ENCODE measurements around the gene ZNF142. TPM values are rescaled to one million over a fixed set of nuclear protein-coding genes. Genes with fewer than 3 reads are reported as not detected.

ZNF142 gene
- total RNA-seq, 1 experiment from 2014 or later: 31.3 TPM

DNA sequence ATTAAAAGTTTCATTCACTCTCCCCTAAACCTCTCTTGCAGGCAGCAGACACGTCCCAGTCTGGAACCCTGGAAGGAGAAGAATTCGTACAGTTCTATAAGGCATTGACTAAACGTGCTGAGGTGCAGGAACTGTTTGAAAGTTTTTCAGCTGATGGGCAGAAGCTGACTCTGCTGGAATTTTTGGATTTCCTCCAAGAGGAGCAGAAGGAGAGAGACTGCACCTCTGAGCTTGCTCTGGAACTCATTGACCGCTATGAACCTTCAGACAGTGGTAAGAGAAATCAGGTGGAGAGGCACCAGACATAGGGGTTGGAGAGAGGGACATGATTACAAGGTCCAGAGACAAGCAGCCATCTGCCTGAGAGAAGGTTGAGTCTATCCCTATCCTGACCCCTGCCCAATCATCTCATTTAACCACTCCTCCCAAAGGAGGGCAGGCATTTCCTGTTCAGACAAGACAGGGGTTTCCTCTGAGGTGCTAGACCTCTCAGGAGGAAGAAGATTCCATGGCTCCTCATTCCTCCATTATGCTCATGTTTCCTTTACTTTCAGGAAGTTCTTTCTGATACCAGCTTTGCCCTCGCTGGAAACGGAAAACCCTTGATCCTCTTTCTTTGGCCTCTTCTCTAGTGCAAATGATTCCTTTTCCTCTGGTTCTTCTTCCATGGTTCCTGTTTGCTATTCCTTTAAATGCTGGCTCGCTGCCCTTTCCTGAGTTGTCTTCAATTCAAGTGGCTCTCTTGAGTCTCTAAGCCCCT, 36.6 kb downstream of the ZNF142 start:
- H3K27me3 ChIP-seq (ENCODE audit: control insufficient read depth, insufficient read depth, low read length): no peaks in the 10 kb centered on the region
- H3K4me1 ChIP-seq (ENCODE audit: control insufficient read depth, insufficient read depth, low read length): no peaks in the 10 kb centered on the region
- no peak overlapping the region for H3K4me3 ChIP-seq (ENCODE audit: low read depth in 2 of 2, low read length in 2 of 2)
- POLR2A ChIA-PET: no interaction called here
- in situ Hi-C loops (cut with HindIII; ENCODE audit: low pct_unique_long_range_greater_than_20kb, low sequenced_read_pairs): no loop called here
- TF ChIP-seq POLR2AphosphoS5 (IDR thresholded peaks at IDR 0.05; ENCODE audit: low read depth, low read length) (no peak), TCF7L2 (IDR thresholded peaks at IDR 0.05; ENCODE audit: low read depth, low read length) (no peak), SIN3A (IDR thresholded peaks at IDR 0.05; ENCODE audit: borderline replicate concordance, insufficient read depth, low read depth, low read length) (no peak), CTCF (IDR thresholded peaks at IDR 0.05) (no peak)
- TF ChIP-seq, protein P1, sequence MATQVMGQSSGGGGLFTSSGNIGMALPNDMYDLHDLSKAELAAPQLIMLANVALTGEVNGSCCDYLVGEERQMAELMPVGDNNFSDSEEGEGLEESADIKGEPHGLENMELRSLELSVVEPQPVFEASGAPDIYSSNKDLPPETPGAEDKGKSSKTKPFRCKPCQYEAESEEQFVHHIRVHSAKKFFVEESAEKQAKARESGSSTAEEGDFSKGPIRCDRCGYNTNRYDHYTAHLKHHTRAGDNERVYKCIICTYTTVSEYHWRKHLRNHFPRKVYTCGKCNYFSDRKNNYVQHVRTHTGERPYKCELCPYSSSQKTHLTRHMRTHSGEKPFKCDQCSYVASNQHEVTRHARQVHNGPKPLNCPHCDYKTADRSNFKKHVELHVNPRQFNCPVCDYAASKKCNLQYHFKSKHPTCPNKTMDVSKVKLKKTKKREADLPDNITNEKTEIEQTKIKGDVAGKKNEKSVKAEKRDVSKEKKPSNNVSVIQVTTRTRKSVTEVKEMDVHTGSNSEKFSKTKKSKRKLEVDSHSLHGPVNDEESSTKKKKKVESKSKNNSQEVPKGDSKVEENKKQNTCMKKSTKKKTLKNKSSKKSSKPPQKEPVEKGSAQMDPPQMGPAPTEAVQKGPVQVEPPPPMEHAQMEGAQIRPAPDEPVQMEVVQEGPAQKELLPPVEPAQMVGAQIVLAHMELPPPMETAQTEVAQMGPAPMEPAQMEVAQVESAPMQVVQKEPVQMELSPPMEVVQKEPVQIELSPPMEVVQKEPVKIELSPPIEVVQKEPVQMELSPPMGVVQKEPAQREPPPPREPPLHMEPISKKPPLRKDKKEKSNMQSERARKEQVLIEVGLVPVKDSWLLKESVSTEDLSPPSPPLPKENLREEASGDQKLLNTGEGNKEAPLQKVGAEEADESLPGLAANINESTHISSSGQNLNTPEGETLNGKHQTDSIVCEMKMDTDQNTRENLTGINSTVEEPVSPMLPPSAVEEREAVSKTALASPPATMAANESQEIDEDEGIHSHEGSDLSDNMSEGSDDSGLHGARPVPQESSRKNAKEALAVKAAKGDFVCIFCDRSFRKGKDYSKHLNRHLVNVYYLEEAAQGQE (IDR thresholded peaks at IDR 0.05; ENCODE audit: insufficient read depth in 1 of 2, low read depth in 2 of 2, low read length in 1 of 2): no peak
- BruUV-seq (replicated peaks): no TSS peak
- H3K27ac ChIP-seq (ENCODE audit: low read length): no peak overlapping the region
- H3K9me3 ChIP-seq (ENCODE audit: control insufficient read depth, insufficient read depth, low read depth, low read length): no peaks in the 10 kb centered on the region
- intact Hi-C loops (cut with micrococcal nuclease; ENCODE audit: unreplicated experiment): no loop called here
- ATAC-seq (no peak), DNase-seq (ENCODE audit: low read depth, low spot score) (no peak)
- CTCF ChIA-PET: no interaction called here
- H3K36me3 ChIP-seq (ENCODE audit: control insufficient read depth, insufficient read depth, low read length): no peaks in the 10 kb centered on the region

- intact Hi-C loops (cut with micrococcal nuclease; ENCODE audit: unreplicated experiment): no loop called here
- in situ Hi-C loops (cut with HindIII; ENCODE audit: low pct_unique_long_range_greater_than_20kb, low sequenced_read_pairs): no loop called here
- no peaks in the 10 kb centered on the region for H3K27me3 ChIP-seq (ENCODE audit: control insufficient read depth, insufficient read depth, low read length)
- H3K36me3 ChIP-seq (ENCODE audit: control insufficient read depth, insufficient read depth, low read length): no peaks in the 10 kb centered on the region
- no peak for TF ChIP-seq TCF7L2 (IDR thresholded peaks at IDR 0.05; ENCODE audit: low read depth, low read length)
- TF ChIP-seq, protein P1 (IDR thresholded peaks at IDR 0.05; ENCODE audit: insufficient read depth in 1 of 2, low read depth in 2 of 2, low read length in 1 of 2): no peak
- no peak for TF ChIP-seq POLR2AphosphoS5 (IDR thresholded peaks at IDR 0.05; ENCODE audit: low read depth, low read length)
- TF ChIP-seq SIN3A (IDR thresholded peaks at IDR 0.05; ENCODE audit: borderline replicate concordance, insufficient read depth, low read depth, low read length): no peak
- H3K4me3 ChIP-seq (ENCODE audit: low read depth in 2 of 2, low read length in 2 of 2): no peak overlapping the region
- no peak for DNase-seq (ENCODE audit: low read depth, low spot score)
- CTCF ChIA-PET: interaction anchor here (0.7 kb wide), 1 partner anchor 37 kb away, joined by 3 read pairs; no protein-coding TSS in a partner anchor
- H3K4me1 ChIP-seq (ENCODE audit: control insufficient read depth, insufficient read depth, low read length): no peaks in the 10 kb centered on the region
- BruUV-seq (replicated peaks): no TSS peak
- no peaks in the 10 kb centered on the region for H3K9me3 ChIP-seq (ENCODE audit: control insufficient read depth, insufficient read depth, low read depth, low read length)
- no peak for ATAC-seq
- POLR2A ChIA-PET: no interaction called here
- no peak overlapping the region for H3K27ac ChIP-seq (ENCODE audit: low read length)
These were observed 38.4 kb downstream of the ZNF142 start for GRCh38 chr2:218621007-218621406.

Measured in Panc1 (cell line).